Measurements from ENCODE around the gene ATAD3A.
"Not testable (repeated sequence)": the region's sequence is repeated elsewhere in the genome, so short reads cannot be mapped to it uniquely, and the experiment has no call there.

The ATAD3A gene

GRCh38 chr1:1523651-1524050 lies 11.7 kb downstream of the ATAD3A start:
- DNase-seq (ENCODE audit: low spot score), result peak; percentile 34

- DNase-seq (ENCODE audit: low spot score), result not testable (repeated sequence)
Measured at GRCh38 chr1:1524750-1525383, 12.9 kb downstream of the ATAD3A start.

- not testable (repeated sequence) for DNase-seq (ENCODE audit: low spot score)
Measured at GRCh38 chr1:1526476-1526875, 14.5 kb downstream of the ATAD3A start.

GRCh38 chr1:1527092-1527816 lies 15.3 kb downstream of the ATAD3A start:
- no peak for DNase-seq (ENCODE audit: low spot score)

GRCh38 chr1:1528301-1529267 lies 16.6 kb downstream of the ATAD3A start:
- no peak for DNase-seq (ENCODE audit: low spot score)

GRCh38 chr1:1529321-1529720 lies 17.4 kb downstream of the ATAD3A start:
- DNase-seq (ENCODE audit: low spot score), result no peak

GRCh38 chr1:1529936-1530335 lies 18.0 kb downstream of the ATAD3A start:
- DNase-seq (ENCODE audit: low spot score), result no peak

- DNase-seq (ENCODE audit: low spot score), result no peak
Measured at GRCh38 chr1:1531947-1532346, 20.0 kb downstream of the ATAD3A start.

GRCh38 chr1:1533176-1533893 lies 21.4 kb downstream of the ATAD3A start:
- not testable (repeated sequence) for DNase-seq (ENCODE audit: low spot score)

GRCh38 chr1:1533894-1534291 lies 21.9 kb downstream of the ATAD3A start:
- not testable (repeated sequence) for DNase-seq (ENCODE audit: low spot score)

- no peak for DNase-seq (ENCODE audit: low spot score)
Measured at GRCh38 chr1:1534401-1535154, 22.6 kb downstream of the ATAD3A start.

- DNase-seq (ENCODE audit: low spot score), result no peak
Measured at GRCh38 chr1:1535201-1536018, 23.4 kb downstream of the ATAD3A start.

GRCh38 chr1:1536019-1536937 lies 24.3 kb downstream of the ATAD3A start:
- DNase-seq (ENCODE audit: low spot score), result no peak

- DNase-seq (ENCODE audit: low spot score), result no peak
Measured at GRCh38 chr1:1536938-1537546, 25.1 kb downstream of the ATAD3A start.

- no peak for DNase-seq (ENCODE audit: low spot score)
Measured at GRCh38 chr1:1537626-1538250, 25.8 kb downstream of the ATAD3A start.

- DNase-seq (ENCODE audit: low spot score), result no peak
Measured at GRCh38 chr1:1538334-1538733, 26.4 kb downstream of the ATAD3A start.

- DNase-seq (ENCODE audit: low spot score), result no peak
Measured at GRCh38 chr1:1538989-1539309, 27.0 kb downstream of the ATAD3A start.

- peak; percentile 69 for DNase-seq (ENCODE audit: low spot score)
Measured at GRCh38 chr1:1539310-1540089, 27.5 kb downstream of the ATAD3A start.

Data from ecto neural progenitor cell (in vitro differentiated cells).